Measurements from ENCODE around the gene NBPF3.

NBPF3 gene

GRCh38 chr1:21499283-21499950 is 59.5 kb downstream of the NBPF3 start:
- TF ChIP-seq CTCF (IDR thresholded peaks at IDR 0.05; ENCODE audit: extremely low read depth, insufficient read depth, missing control alignments): no peak
- no peak for DNase-seq (ENCODE audit: low spot score)
- in situ Hi-C loops (cut with MboI; ENCODE audit: low pct_unique_long_range_greater_than_20kb, low sequenced_read_pairs, unreplicated experiment): no loop called here

- DNase-seq (ENCODE audit: low spot score): no peak
- in situ Hi-C loops (cut with MboI; ENCODE audit: low pct_unique_long_range_greater_than_20kb, low sequenced_read_pairs, unreplicated experiment): no loop called here
- no peak for TF ChIP-seq CTCF (IDR thresholded peaks at IDR 0.05; ENCODE audit: extremely low read depth, insufficient read depth, missing control alignments)
These were observed 63.9 kb downstream of the NBPF3 start for GRCh38 chr1:21503706-21504377.

GRCh38 chr1:21506804-21507203 is 66.9 kb downstream of the NBPF3 start:
- in situ Hi-C loops (cut with MboI; ENCODE audit: low pct_unique_long_range_greater_than_20kb, low sequenced_read_pairs, unreplicated experiment): no loop called here
- TF ChIP-seq CTCF (IDR thresholded peaks at IDR 0.05; ENCODE audit: extremely low read depth, insufficient read depth, missing control alignments): no peak
- DNase-seq (ENCODE audit: low spot score): no peak

GRCh38 chr1:21507511-21508270 is 67.8 kb downstream of the NBPF3 start:
- DNase-seq (ENCODE audit: low spot score): no peak
- no peak for TF ChIP-seq CTCF (IDR thresholded peaks at IDR 0.05; ENCODE audit: extremely low read depth, insufficient read depth, missing control alignments)
- in situ Hi-C loops (cut with MboI; ENCODE audit: low pct_unique_long_range_greater_than_20kb, low sequenced_read_pairs, unreplicated experiment): no loop called here

GRCh38 chr1:21508580-21509350 is 68.8 kb downstream of the NBPF3 start:
- peak; percentile 87 for TF ChIP-seq CTCF (IDR thresholded peaks at IDR 0.05; ENCODE audit: extremely low read depth, insufficient read depth, missing control alignments)
- peak; percentile 92 for DNase-seq (ENCODE audit: low spot score)
- in situ Hi-C loops (cut with MboI; ENCODE audit: low pct_unique_long_range_greater_than_20kb, low sequenced_read_pairs, unreplicated experiment): no loop called here
